ENCODE measurements around the gene RABGAP1L.

Gene RABGAP1L

DNA sequence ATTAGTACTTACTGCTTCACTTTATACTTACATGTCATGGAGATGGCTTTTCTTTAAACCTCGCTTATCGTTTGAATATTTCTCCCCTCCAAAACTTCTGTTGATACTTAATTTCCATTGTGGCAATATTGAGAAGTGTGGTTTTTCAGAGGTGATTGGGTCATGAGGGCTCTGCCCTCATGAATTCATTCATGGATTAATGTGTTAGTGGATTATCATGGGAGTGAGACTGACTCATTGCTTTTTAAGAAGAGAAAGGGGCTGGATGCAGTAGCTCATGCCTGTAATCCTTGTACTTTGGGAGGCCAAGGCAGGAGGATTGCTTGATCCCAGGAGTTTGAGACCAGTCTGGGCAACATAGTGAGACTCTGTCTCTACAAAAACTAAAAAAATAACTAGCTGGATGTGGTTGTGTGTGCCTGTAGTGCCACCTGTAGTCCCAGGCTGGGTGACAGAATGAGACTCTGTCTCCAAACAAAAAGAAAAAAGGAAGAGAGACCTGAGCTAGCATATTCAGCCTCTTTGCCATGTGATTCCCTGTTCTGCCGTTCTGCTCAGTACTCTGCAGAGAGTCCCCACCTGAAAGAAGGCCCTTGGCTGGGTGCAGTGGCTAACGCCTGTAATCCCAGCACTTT is 30.2 kb downstream of the RABGAP1L start:
- Histone ChIP-seq H4K91ac (ENCODE audit: low read depth, low read length, poor library complexity) (no peak overlapping the region), H3K9ac (ENCODE audit: low read depth, low read length, poor library complexity) (no peak overlapping the region), H3K27ac (replicated peaks; ENCODE audit: low read length) (no peak overlapping the region), H3K23ac (ENCODE audit: low read depth, low read length, poor library complexity) (no peak overlapping the region), H2BK15ac (ENCODE audit: low read length) (no peak overlapping the region), H3K27me3 (ENCODE audit: control insufficient read depth in 3 of 3, insufficient read depth in 3 of 3, low read depth in 1 of 3, low read length in 3 of 3) (no peaks in the 10 kb centered on the region), H3K4me3 (ENCODE audit: low read length in 2 of 2) (no peak overlapping the region), H3K14ac (ENCODE audit: low read length) (no peak overlapping the region), H3K4me1 (ENCODE audit: control insufficient read depth in 2 of 2, insufficient read depth in 1 of 2, low read depth in 1 of 2, low read length in 2 of 2) (no peaks in the 10 kb centered on the region), H3K9me3 (replicated peaks in 1 of 2; ENCODE audit: control insufficient read depth in 2 of 2, insufficient read depth in 1 of 2, low read depth in 1 of 2, low read length in 2 of 2) (peaks cover 0 to 2% of the 10 kb centered on the region in 2 donors), H2BK120ac (ENCODE audit: low read depth, low read length) (no peak overlapping the region), H3K36me3 (replicated peaks in 1 of 2; ENCODE audit: control insufficient read depth in 2 of 2, insufficient read depth in 2 of 2, low read length in 2 of 2) (no peaks in the 10 kb centered on the region), H3K4me2 (ENCODE audit: insufficient read depth, low read length, poor library complexity, severe bottlenecking) (no peak overlapping the region), H2AFZ (ENCODE audit: low read length) (no peak overlapping the region), H4K8ac (ENCODE audit: low read depth, low read length) (no peak overlapping the region), H3K79me1 (ENCODE audit: low read depth, low read length) (no peaks in the 10 kb centered on the region), H2AK5ac (ENCODE audit: low read depth, low read length) (no peak overlapping the region), H3K4ac (ENCODE audit: low read length) (no peak overlapping the region), H2BK5ac (ENCODE audit: low read length) (no peak overlapping the region), H2BK12ac (ENCODE audit: low read length) (no peak overlapping the region), H3K18ac (ENCODE audit: low read length) (no peak overlapping the region)
- no CpG with 5 or more reads among the region's 4 CpGs for WGBS, 2 donors (ENCODE audit: extremely low coverage in 2 of 2, insufficient read length in 2 of 2, insufficient replicate concordance in 1 of 2)
- DNase-seq (ENCODE audit: low spot score), result no peak

DNA sequence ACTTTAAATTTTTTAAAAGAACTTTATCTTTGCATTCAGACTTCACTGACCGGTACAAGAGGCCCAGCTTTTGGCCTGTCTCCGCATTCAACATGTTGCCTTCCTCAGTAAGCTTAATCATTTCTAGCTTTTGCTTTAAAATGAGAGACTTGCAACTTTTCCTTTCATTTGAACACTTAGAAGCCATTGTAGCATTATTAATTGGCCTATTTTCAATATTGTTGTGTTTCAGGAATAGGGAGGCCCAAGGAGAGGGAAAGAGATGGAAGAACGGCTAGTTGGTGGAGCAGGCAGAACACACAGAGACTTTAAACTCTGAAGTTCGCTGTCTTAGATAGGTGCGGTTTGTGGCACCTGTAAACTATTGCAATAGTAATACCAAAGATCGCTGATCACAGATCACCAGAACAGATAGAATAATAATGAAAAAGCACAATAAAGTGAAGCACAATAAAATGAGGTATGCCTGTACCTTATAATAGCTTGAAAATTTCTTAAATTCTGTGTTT is 31.4 kb downstream of the RABGAP1L start:
- H3K4me1 ChIP-seq (ENCODE audit: control insufficient read depth in 2 of 2, insufficient read depth in 1 of 2, low read depth in 1 of 2, low read length in 2 of 2), result no peaks in the 10 kb centered on the region

DNA sequence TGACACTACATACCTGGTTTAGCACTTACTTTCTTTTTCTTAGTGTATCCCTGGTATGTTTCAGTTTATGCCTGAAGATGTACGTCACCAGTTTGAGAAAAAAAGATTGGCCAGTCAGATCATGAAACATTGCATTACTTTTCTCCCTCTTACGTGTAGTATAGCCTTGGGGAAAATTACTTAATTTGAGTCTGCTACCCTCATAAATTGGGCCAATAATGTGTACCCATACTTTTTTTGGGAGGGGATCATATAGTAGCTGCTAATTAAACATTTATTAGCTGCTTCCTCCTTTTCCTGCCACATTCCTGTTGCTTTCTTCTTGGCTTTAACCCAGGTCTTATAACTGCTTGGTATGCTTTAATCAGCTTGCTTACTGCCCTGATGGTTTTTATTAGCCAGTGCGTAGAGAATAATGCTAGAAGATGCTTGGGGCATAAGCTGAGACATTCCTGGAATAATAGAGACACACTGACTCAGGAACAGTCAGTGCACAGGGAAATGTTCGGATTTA is 32.1 kb downstream of the RABGAP1L start:
- Histone ChIP-seq H2BK120ac (ENCODE audit: low read depth, low read length) (no peak overlapping the region), H3K9ac (ENCODE audit: low read depth, low read length, poor library complexity) (no peak overlapping the region), H2AFZ (ENCODE audit: low read length) (no peak overlapping the region), H3K18ac (ENCODE audit: low read length) (no peak overlapping the region), H3K4me3 (ENCODE audit: low read length in 2 of 2) (no peak overlapping the region), H2BK5ac (ENCODE audit: low read length) (no peak overlapping the region), H3K79me1 (ENCODE audit: low read depth, low read length) (no peaks in the 10 kb centered on the region), H3K9me3 (replicated peaks in 1 of 2; ENCODE audit: control insufficient read depth in 2 of 2, insufficient read depth in 1 of 2, low read depth in 1 of 2, low read length in 2 of 2) (peaks cover 0 to 2% of the 10 kb centered on the region in 2 donors), H3K36me3 (replicated peaks in 1 of 2; ENCODE audit: control insufficient read depth in 2 of 2, insufficient read depth in 2 of 2, low read length in 2 of 2) (no peaks in the 10 kb centered on the region), H3K27ac (replicated peaks; ENCODE audit: low read length) (no peak overlapping the region), H3K27me3 (ENCODE audit: control insufficient read depth in 3 of 3, insufficient read depth in 3 of 3, low read depth in 1 of 3, low read length in 3 of 3) (no peaks in the 10 kb centered on the region), H2BK15ac (ENCODE audit: low read length) (no peak overlapping the region), H4K91ac (ENCODE audit: low read depth, low read length, poor library complexity) (no peak overlapping the region), H4K8ac (ENCODE audit: low read depth, low read length) (no peak overlapping the region), H3K23ac (ENCODE audit: low read depth, low read length, poor library complexity) (no peak overlapping the region), H2BK12ac (ENCODE audit: low read length) (no peak overlapping the region), H3K4me2 (ENCODE audit: insufficient read depth, low read length, poor library complexity, severe bottlenecking) (no peak overlapping the region), H3K4ac (ENCODE audit: low read length) (no peak overlapping the region), H2AK5ac (ENCODE audit: low read depth, low read length) (no peak overlapping the region), H3K4me1 (ENCODE audit: control insufficient read depth in 2 of 2, insufficient read depth in 1 of 2, low read depth in 1 of 2, low read length in 2 of 2) (no peaks in the 10 kb centered on the region), H3K14ac (ENCODE audit: low read length) (no peak overlapping the region)
- DNase-seq (ENCODE audit: low spot score), result no peak
- WGBS, 2 donors (ENCODE audit: extremely low coverage in 2 of 2, insufficient read length in 2 of 2, insufficient replicate concordance in 1 of 2), result no CpG with 5 or more reads among the region's 4 CpGs

More for the DNA sequence above, 31.4 kb downstream of the RABGAP1L start:
- no peak for DNase-seq (ENCODE audit: low spot score)
- Histone ChIP-seq H2BK12ac (ENCODE audit: low read length) (no peak overlapping the region), H3K14ac (ENCODE audit: low read length) (no peak overlapping the region), H4K91ac (ENCODE audit: low read depth, low read length, poor library complexity) (no peak overlapping the region), H2AFZ (ENCODE audit: low read length) (no peak overlapping the region), H2BK15ac (ENCODE audit: low read length) (no peak overlapping the region), H3K9ac (ENCODE audit: low read depth, low read length, poor library complexity) (no peak overlapping the region), H4K8ac (ENCODE audit: low read depth, low read length) (no peak overlapping the region), H3K79me1 (ENCODE audit: low read depth, low read length) (no peaks in the 10 kb centered on the region), H3K4me2 (ENCODE audit: insufficient read depth, low read length, poor library complexity, severe bottlenecking) (no peak overlapping the region), H3K4ac (ENCODE audit: low read length) (no peak overlapping the region), H3K27me3 (ENCODE audit: control insufficient read depth in 3 of 3, insufficient read depth in 3 of 3, low read depth in 1 of 3, low read length in 3 of 3) (no peaks in the 10 kb centered on the region), H3K9me3 (replicated peaks in 1 of 2; ENCODE audit: control insufficient read depth in 2 of 2, insufficient read depth in 1 of 2, low read depth in 1 of 2, low read length in 2 of 2) (peaks cover 0 to 2% of the 10 kb centered on the region in 2 donors), H2BK120ac (ENCODE audit: low read depth, low read length) (no peak overlapping the region), H3K23ac (ENCODE audit: low read depth, low read length, poor library complexity) (no peak overlapping the region), H3K18ac (ENCODE audit: low read length) (no peak overlapping the region), H2BK5ac (ENCODE audit: low read length) (no peak overlapping the region), H3K4me3 (ENCODE audit: low read length in 2 of 2) (no peak overlapping the region), H3K36me3 (replicated peaks in 1 of 2; ENCODE audit: control insufficient read depth in 2 of 2, insufficient read depth in 2 of 2, low read length in 2 of 2) (no peaks in the 10 kb centered on the region), H3K27ac (replicated peaks; ENCODE audit: low read length) (no peak overlapping the region), H2AK5ac (ENCODE audit: low read depth, low read length) (no peak overlapping the region)
- WGBS, 2 donors (ENCODE audit: extremely low coverage in 2 of 2, insufficient read length in 2 of 2, insufficient replicate concordance in 1 of 2), result no CpG with 5 or more reads among the region's 6 CpGs

DNA sequence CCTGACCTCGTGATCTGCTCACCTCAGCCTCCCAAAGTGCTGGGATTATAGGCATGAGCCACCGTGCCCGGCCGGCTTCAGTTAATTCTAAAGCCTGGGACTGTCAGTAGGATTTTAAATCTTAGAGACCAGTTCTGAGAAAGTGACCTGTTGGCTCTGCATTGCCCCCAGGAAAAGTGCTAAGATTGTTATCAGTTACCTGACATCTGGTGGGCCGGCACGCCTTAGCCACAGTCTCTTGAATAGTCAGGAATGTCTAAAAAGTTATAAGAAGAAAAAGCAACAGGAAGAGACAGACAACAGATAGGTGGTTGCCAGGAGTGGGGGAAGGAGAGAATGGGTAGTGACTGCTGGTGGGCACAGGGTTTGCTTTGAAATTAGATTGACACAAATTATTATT is 35.1 kb downstream of the RABGAP1L start:
- Histone ChIP-seq H3K4me3 (ENCODE audit: low read length in 2 of 2) (no peak overlapping the region), H2BK15ac (ENCODE audit: low read length) (no peak overlapping the region), H3K9me3 (replicated peaks in 1 of 2; ENCODE audit: control insufficient read depth in 2 of 2, insufficient read depth in 1 of 2, low read depth in 1 of 2, low read length in 2 of 2) (no peaks in the 10 kb centered on the region), H3K4me2 (ENCODE audit: insufficient read depth, low read length, poor library complexity, severe bottlenecking) (no peak overlapping the region), H3K9ac (ENCODE audit: low read depth, low read length, poor library complexity) (no peak overlapping the region), H3K27me3 (ENCODE audit: control insufficient read depth in 3 of 3, insufficient read depth in 3 of 3, low read depth in 1 of 3, low read length in 3 of 3) (no peaks in the 10 kb centered on the region), H3K23ac (ENCODE audit: low read depth, low read length, poor library complexity) (no peak overlapping the region), H2AFZ (ENCODE audit: low read length) (no peak overlapping the region), H2BK5ac (ENCODE audit: low read length) (no peak overlapping the region), H2BK12ac (ENCODE audit: low read length) (no peak overlapping the region), H2BK120ac (ENCODE audit: low read depth, low read length) (no peak overlapping the region), H3K36me3 (replicated peaks in 1 of 2; ENCODE audit: control insufficient read depth in 2 of 2, insufficient read depth in 2 of 2, low read length in 2 of 2) (no peaks in the 10 kb centered on the region), H2AK5ac (ENCODE audit: low read depth, low read length) (no peak overlapping the region), H3K79me1 (ENCODE audit: low read depth, low read length) (no peaks in the 10 kb centered on the region), H3K14ac (ENCODE audit: low read length) (no peak overlapping the region), H3K18ac (ENCODE audit: low read length) (no peak overlapping the region), H3K4ac (ENCODE audit: low read length) (no peak overlapping the region), H3K27ac (replicated peaks; ENCODE audit: low read length) (no peak overlapping the region), H4K8ac (ENCODE audit: low read depth, low read length) (no peak overlapping the region), H3K4me1 (ENCODE audit: control insufficient read depth in 2 of 2, insufficient read depth in 1 of 2, low read depth in 1 of 2, low read length in 2 of 2) (no peaks in the 10 kb centered on the region), H4K91ac (ENCODE audit: low read depth, low read length, poor library complexity) (no peak overlapping the region)
- WGBS, 2 donors (ENCODE audit: extremely low coverage in 2 of 2, insufficient read length in 2 of 2, insufficient replicate concordance in 1 of 2), result no CpG with 5 or more reads among the region's 6 CpGs
- no peak for DNase-seq (ENCODE audit: low spot score)

All from neuronal stem cell (in vitro differentiated cells).